ENCODE data around the gene ATP8B3.

GRCh38 chr19:1751367-1752008 is 60.6 kb downstream of the ATP8B3 start:
- TF ChIP-seq POLR2A (IDR thresholded peaks at IDR 0.05) (no peak), CTCF (IDR thresholded peaks at IDR 0.05) (no peak), POLR2AphosphoS5 (IDR thresholded peaks at IDR 0.05) (no peak)
